T-helper 1 cell (primary cell): Measurements from ENCODE around the gene ING5.
A peak's percentile ranks its signal among the peaks of the same experiment; 100 is the strongest.

Experiments
- DNase-seq, 5 donors: peaks; one replicate each; pipeline ENCODE4 v3.0.0-alpha.2; 2012 to 2020

ING5 gene

DNA sequence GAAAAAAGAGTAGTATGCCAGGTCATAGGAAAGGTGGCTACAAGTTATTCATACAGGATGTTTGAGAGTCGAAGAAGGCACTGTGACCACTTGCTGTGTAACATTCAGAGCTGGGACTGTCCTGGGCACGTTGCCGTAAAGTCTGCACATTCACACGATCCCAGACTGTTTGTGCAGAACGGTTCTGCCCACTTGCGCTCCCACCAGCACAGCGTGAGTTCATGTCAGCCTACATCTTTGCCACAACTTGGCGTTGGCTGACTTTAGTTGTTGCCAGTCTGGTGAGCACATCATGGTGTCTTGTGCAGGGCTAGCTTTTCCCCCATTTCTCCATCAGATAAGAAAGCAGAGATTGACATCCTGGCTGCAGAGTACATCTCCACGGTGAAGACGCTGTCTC lies 7.0 kb downstream of the ING5 start:
- DNase-seq, result no peak

DNA sequence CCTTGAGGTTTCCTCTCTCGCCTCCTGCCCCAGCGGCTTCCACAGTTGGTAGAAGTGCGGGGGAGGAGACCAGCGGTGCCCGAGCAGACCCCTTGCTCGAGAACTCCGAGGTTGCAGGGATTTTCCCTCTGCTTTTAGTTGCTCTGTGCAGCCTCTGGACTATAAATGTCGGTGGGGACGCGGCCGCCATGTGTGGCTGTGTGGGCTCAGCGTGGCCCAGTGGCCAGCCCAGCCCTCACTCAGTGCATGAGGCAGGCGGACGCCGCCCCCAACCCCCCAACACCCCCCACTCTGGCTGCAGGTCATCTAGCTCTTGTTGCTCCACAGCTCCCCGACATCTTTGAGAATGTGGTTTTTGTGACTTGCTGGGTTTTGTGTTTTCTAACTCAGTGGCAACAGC lies 17.3 kb downstream of the ING5 start:
- no peak for DNase-seq

DNA sequence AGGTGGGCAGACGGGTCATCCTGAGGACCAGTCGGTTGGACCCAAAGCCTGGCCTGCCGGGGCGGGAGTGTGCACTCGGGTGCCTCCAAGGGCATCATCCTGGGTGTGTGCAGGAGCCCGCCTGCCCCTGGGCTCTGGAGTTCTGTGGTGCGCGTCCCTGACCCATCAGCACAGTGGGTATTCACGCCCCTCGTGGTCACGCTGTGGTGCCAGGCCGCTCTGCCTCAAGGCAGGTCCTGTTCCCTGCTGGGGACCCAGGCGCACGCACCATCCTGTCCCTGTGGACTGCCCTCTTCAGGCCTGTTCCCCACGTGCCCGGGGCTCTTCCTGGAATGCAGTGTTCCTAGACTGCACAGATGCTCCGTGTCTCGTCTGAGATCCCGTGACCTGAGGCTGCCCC lies 18.3 kb downstream of the ING5 start:
- DNase-seq, result no peak

DNA sequence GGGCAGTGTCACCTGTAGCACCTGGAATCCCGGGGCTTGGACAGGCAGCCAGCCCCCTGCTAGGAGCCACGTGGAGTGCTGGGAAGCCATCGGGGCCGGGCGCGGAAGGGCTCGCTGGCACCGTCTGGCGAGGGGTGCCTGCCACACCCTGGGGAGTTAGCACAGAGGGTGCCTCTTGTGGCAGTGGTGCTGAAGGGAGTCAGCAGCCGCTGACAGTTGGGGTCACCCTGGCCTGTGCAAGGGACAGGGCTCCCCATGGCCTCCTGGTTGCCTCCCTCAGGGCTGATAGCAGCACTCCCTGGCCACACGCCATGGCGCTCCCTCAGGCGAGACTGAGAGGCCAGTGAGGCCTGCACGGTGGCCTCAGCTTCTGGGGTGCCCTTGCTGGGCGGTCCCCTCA lies 18.7 kb downstream of the ING5 start:
- no peak for DNase-seq

DNA sequence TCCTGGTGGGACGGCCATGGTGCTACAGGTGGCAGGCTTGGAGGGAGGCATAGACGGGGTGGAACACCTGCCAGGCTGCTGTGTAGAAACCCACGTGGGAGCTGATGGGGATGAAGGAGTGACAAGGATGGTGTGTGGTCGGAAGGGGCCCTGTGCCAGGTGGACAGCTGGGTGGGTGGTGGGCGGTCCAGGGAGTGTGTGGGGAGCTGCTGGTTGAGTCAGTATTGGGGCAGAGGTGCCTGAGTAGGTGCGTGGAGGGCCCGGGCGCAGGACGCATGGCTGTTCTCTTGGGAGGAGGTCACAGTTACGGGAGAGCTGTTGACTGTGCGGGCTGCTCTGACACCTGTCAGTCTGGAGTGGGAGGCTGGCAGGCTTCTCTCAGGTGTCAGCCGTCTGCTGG lies 20.0 kb downstream of the ING5 start:
- DNase-seq, result no peak

DNA sequence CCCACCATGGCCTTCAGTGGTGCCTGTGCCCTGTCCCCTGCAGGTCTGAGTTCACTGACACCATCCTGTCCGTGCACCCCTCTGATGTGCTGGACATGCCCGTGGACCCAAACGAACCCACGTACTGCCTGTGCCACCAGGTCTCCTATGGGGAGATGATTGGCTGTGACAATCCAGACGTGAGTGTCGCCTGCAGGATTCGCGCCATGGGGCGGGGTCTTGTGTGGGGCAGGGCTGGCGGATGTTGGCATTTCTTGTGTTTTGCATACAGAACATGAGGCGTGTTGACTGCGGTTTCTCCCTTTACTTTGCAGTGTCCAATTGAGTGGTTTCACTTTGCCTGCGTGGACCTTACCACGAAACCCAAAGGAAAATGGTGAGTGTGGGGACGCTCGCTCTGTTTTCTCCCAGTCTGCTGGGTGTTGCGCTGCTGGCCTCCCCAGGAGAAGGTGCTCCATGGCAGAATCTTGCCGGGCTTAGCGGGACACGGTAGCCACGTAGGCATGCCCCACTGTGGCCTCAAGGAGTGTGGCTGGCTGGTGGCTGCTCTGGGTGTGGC lies 21.1 kb downstream of the ING5 start:
- no peak for DNase-seq

DNA sequence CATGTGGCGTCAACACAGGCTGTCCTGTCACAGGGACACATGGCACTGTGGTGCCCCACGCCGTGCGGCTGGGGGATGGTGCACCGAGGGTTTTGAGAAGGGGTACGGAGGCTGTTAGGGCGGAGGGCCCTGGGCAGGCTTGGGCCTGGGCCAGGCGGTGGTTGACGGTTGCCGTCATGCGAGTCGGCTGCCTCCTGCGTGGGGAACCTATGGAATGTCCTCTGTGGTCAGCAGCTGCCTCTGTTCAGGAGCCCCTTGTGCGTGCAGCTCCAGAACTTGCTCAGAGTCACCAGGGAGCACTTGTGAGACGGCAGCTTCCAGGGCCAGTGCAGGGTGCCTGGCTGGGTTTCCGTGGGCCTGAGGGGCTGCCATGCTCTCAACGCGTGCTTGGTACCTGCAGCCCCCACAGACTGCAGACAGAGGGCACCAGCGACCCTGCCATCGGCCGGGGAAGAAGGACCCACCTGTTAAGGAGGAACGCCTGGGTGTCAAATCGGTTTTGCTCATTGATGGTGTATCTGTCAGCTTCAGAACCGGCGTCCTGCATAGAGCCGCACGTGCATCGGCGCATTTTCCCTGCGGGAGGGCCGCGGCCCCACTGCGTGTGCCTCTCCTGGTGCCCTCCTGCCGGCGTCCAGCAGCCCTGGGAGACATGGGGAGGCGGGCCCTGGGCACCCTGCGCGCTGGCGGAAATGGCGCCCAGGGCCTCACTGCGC lies 22.6 kb downstream of the ING5 start:
- no peak for DNase-seq

DNA sequence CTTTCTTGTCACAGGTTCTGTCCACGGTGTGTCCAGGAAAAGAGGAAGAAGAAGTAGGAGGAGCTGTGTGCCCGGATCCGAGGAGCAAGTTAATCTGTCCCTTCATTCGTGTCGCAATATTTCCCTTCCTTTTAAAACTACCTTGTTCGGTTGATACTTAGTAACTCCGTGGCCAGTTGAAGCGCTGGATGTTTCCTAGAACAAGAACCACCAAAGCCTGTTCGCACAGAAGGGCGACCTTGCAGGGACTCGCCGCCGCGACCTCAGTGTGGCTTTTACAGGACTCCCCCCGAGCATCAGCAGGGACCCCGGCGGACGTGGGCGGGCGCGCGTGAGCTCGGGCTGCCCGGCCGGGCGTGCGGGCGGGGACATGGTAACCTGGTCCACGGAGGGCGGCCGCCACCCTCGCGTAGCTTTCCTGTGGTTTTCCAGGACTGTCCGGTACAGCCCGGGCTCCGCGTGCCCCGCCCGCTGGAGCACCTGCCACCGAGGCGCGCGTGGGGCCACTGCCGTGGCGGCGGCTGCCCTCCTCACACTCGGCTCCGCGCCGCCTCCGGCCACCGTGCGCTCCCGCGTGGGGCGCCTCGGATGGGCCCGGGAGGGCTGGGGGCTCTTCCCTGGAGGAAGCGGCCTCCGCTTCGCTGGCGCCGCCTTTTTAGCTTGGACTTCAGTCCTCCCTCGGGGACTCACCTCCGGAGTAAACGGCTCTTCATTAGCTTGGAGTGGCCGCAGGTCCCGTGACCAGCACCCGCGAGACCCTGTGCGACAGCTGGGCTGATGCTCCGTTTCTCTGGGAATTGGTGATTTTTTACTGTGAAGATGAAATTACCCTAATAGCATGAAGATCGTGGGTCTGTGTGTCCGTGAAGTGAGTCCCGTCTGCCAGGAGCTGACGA lies 23.4 kb downstream of the ING5 start:
- DNase-seq, result no peak

DNA sequence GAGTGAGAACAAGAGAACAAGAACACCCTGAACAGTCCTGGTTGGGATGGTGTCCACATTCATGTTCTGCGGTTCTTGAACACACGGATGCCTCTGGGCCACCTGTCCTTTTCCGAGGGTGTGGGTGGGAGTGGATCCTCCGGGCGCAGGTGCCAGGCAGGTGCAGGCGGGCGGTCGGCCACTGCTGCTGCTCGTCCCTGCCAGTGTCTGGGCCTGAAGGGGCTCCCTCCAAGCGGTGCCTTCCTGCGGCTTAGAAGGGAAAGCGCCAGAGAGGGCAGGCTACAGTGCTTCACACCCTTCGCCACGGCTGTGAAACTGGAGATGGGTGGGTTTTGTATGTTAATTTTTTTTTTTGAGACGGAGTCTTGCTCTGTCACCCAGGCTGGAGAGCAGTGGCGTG lies 24.6 kb downstream of the ING5 start:
- DNase-seq, result no peak

DNA sequence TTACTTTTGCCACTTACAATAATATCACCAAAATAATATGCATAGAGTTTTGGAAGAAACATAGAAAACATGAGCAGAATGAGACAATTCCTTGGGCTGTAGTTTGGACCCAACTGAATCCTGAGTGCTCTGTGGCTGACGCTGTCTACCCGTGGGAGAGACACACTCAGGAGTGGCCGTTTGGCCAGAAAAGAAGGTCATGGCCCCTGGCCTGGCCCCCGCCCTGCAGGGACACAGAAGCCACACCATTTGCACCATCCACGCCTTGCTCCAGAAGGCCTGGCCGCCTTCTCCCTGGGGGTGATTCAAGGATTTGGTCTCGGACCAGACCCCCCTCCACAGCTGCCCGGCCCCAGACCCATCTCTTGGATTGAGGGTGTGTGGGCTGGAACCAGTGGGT lies 26.2 kb downstream of the ING5 start:
- no peak for DNase-seq

DNA sequence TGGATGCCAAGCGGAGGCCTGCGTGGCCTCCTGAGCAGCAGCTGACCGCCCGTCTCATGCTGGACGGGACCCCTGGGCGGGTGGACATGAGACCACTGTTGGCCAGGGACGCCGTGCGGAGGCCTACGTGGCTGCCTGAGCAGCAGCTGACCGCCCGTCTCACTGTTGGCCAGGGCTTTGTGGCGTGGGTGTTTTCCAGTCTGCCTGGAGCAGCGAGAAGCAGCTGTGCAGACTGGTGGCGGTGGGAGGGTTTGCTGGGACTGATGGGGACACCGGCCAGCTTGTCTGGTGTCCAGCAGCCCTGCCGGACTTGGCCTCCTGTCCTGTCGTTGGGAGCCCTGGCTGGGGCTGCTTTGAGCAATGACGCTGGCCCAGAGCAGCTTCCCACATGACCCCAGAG lies 26.8 kb downstream of the ING5 start:
- DNase-seq, result no peak

DNA sequence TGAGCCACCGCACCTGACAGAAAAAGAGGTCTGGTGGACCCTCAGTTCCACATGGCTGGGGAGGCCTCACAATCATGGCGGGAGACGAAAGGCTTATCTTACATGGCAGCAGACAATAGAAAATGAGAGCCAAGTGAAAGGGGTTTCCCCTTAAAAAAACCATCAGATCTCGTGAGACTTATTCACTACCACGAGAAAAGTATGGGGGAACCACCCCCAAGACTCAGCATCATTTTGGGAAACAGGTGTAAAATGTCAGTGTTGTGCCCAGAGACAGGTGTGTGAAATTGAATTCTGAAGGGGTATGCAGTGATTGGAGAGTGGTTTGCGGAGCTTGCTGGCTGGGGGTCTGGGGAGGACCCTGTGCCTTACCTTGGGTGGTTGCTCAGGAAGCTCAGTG lies 28.0 kb downstream of the ING5 start:
- no peak for DNase-seq

DNA sequence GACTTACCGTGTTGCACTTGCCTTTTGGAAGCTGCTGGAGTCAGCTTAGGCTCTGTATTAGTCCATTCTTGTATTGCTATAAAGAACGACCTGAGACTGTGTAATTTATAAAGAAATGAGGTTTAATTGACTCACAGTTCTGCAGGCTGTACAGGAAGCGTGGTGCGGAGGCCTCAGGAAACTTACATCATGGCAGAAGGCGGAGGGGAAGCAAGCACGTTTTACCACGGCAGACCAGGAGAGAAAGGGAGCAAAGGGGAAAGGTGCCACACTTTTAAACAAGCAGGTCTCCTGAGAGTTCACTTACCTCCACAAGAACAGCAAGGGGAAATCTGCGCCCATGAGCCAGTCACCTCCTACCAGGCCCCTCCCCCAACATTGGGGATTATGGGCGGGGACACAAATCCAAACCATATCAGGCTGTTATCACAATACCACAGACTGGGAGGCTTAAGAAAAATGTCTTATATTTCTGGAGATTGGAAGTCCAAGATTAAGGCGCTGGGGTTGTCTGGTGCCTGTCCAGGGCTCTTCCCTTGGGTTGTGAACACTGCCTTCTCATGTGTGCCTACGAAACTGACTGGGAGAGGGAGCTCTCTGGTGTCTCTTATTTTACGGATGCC lies 28.9 kb downstream of the ING5 start:
- DNase-seq, result peak in 1 of 5 donors; percentile 35

DNA sequence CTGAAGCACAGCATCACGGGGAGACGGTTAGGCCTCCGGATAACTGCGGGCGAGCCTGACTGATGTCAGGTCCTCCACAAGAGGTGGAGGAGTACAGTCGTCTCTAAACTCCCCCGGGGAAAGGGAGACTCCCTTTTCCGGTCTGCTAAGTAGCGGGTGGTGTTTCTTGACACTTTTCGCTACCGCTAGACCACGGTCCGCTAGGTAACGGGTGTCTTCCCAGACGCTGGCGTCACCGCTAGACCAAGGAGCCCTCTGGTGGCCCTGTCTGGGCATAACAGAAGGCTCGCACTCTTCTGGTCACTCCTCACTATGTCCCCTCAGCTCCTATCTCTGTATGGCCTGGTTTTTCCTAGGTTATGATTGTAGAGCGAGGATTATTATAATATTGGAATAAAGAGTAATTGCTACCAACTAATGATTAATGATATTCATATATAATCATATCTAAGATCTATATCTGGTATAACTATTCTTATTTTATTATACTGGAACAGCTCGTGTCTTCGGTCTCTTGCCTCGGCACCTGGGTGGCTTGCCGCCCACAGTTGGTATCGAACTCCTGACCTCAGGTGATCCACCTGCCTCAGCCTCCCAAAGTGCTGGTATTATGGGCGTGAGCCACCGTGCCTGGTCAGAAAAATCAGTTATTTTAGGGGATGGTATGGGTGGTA lies 30.8 kb downstream of the ING5 start:
- peak in 2 of 5 donors; percentile 43 to 51 for DNase-seq

DNA sequence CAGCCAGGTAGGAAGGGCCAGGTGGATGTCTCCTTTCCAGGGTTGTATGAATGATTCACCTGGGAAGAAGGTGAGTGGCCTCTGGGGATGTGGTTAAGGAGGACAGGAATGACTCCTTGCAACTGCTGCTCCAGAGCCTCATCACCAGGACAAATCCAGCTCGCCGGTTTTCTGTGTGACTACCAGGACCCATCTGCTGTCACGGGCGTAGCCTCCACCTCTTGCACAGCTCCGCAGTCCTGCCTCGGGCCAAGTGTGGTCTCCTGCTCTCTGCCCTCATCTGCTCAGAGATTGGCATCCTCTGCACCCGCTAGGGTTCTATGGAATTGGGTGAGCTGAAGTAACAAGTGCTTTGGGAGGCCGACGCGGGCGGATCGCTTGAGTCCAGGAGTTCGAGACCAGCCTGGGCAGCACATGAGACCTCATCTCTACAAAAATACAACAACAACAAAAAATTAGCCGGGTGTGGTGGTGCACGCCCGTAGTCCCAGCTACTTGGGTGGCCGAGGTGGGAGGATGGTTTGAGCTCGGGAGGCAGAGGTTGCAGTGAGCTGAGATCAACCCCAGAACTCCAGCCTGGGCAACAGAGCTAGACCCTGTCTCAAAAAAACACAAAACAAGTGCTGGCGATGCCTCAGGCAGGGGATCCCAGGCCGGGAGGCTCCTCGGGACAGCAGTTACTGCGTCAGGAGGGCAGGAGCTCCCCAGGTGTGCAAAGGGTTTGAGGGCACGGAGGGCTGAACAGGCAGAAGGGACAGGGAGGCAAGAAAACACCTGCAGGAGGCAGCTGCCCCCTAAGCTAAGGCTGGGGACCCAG lies 31.8 kb downstream of the ING5 start:
- DNase-seq, result no peak

DNA sequence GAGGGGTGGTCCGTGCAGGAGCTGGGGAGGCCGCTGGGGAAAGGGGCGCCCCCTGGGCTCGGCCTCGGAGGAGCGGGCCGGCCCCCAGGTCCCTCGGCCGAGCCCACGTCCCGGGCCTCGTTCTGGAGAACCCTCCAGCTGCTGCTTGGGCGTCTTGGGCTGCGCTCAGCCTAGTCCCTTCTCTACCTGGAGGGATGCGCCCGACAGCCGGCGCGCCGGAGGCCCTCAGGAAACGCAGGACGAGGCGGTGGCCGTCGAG lies 32.3 kb downstream of the ING5 start:
- no peak for DNase-seq

DNA sequence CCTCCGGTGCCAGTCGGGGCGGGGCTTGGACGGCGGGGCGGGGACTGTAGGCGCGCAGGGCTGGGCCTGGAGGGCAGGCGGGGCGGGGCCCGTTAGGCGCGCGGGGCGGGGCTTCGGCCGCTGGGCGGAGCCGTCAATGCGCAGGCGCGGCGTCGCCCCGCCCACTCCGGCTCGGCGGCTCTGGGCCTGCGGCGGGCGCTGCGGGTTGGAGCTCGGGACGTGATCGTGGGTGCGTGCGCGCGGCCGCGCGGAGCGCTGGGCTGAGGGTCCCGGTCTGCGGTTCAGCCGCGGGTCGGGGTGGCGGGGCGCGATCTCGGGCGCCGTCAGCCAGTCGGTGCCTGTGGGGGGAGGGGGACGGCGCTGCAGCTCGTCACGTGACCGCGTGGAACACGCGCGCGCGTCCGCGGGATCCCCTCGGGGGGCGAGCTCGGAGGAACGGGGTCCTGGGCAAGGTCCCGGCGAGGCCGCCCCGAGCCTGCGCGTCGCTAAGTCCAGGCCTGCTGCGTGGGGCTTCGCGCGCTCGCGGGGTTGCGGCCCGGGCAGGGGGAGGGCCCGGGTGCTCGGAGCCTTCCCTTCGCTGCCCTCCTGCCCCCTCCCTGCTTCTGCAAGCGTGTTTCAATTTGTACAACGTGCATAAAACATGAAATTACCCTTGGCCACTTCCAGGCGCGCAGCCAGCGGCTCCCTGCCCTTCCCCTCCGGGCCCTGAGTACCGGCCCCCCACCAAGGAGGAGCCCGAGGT lies 32.8 kb downstream of the ING5 start, which contains the start of gene D2HGDH:
Gene D2HGDH, plus strand, starts transcription at position 164 of the 742 bp plus-strand sequence. CDS start 595 bp downstream, outside the sequence.
- peak; percentile 87 to 93 (median 91) for DNase-seq

DNA sequence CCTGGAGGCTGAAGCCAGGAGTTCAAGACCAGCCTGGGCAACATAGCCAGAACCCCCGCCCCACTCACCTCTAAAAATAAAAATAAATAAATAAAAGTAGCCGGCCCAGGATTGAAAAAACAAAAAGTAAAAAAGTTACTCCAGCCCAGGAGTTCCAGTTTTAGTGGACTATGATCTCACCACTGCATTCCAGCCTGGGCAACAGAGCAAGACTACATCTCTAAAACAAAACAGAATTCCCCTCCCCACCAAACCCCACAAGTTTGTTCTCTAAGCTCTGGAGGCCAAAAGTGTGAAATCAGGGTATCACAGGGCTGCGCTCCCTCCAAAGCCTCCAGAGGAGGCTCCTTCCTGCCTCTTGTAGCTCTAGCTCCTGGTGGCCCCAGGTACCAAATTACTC lies 34.3 kb downstream of the ING5 start:
- DNase-seq, result no peak

DNA sequence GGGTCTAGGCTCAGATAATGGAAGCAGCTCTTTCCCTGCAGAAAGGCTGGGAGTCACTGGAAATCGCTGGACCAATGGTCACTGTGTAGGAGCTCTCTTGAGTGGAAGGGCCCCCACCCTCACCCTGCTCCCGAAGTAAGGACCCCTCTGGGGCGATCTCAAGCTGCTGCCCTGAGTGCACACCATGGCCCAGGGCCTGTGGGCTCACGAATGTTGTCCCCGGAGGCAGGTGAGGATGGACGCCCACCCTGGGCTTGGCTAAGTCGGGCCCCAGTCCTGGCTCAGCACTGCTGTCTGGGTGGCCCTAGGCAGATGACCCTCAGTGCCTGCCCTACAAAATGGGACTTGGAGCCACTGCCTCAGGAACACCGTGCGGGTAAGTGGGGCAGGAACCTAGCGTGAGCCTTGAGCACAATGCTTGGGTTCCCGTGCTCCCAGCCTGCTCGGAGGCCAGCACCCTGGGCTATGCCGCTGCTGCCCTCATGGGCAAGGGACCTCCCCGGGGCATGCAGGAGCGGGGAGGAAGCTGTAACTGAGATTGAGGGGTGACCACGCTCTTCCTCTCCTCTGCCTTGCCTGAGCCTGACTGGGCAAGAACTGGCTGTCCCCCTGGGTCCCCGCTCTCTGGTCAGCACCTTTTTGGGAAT lies 36.3 kb downstream of the ING5 start:
- no peak for DNase-seq

DNA sequence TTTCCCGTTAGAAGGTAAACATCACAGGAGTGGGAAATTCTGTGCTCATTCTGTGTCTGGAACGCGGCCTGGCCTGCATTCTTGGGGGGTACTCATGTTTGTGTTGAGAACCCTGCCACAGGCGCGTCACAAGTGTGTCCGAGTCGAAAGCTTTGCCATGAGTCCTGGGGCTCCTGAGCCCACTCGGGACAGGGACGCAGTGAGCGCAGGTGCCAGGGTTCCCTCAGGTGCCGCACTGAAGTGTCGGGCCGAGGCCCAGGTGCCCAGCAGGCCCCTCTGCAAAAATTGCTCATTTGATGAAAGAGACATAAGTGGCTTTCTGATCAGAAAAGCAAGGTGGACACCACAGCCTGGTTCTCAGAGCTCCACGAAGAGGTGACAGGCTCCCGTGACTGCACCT lies 37.3 kb downstream of the ING5 start:
- no peak for DNase-seq

DNA sequence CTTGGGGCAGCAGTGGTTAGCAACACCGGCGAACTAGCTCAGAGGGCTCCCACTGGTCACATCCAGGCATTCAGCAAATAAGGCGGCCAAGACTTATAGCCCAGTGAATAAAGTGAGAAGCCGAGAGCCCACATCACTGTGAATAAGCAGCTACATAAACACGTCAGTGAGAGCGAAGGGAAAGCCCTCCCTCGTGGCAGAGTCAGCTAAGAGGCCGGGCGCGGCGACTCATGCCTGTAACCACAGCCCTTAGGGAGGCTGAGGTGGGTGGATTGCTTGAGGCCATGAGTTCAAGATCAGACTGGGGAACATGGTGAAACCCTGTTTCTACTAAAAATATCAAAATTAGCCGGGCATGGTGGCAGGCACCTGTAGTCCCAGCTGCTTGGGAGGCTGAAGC lies 37.8 kb downstream of the ING5 start:
- peak in 1 of 5 donors; percentile 40 for DNase-seq
